K562 (cell line): ENCODE data around the gene ICA1L. TPM values are rescaled to one million over a fixed set of nuclear protein-coding genes. Genes with fewer than 3 reads are reported as not detected.

Experiments
- ATAC-seq: fragments of 200-7000 bp; cut with Tn5 transposase; 3 replicates; pipeline ENCODE4 v1.9.1; 2020; ENCODE audit warnings: moderate library complexity
- BruUV-seq: library from RNA; stranded (reverse); fragments of 400-500 nt; replicated peaks from 2 replicates; lab custom pipeline; 2021; lab: Mats Ljungman, UMichigan
- CTCF ChIA-PET: fragments of 300-600 bp; formaldehyde crosslinking; extraction: SDS; loops from one replicate; lab custom pipeline; 2021; ENCODE audit warnings: low intra/inter-chr PET ratio; lab: Yijun Ruan, JAX
- POLR2A ChIA-PET: fragments of 300-600, 350-650 bp; sonication (Branson Sonifier 250); formaldehyde crosslinking; extraction: SDS; loops from one replicate; lab custom pipeline; 2021; ENCODE audit warnings: antibody characterized with exemption, inconsistent platforms; lab: Yijun Ruan, JAX
- DNase-seq, 4 experiments: peaks; one replicate each; pipeline versions ENCODE4 v3.0.0 to v3.0.0-alpha.2; 2011 to 2018; ENCODE audit warnings: low spot score in 3 of 4, mixed read lengths in 3 of 4; ENCODE audit errors: extremely low read depth in 1 of 4
- FAIRE-seq: peaks from 2 replicates; lab custom pipeline; 2011; peaks lifted over from hg19 to GRCh38; lab: Jason Lieb, UNC
- H2AFZ ChIP-seq: 2 replicates; pipeline ENCODE4 v1.6.0; 2011; ENCODE audit warnings: low read depth, low read length, control low read depth, inconsistent platforms
- H3K27ac ChIP-seq: fragments of 200-600 bp; 3 replicates; pipeline ENCODE4 v1.8.0; 2011; ENCODE audit warnings: low read depth, mild to moderate bottlenecking, control low read depth, inconsistent platforms, low read length, moderate library complexity, mixed read lengths; ENCODE audit errors: extremely low read depth
- H3K27me3 ChIP-seq, 2 experiments: fragments of 300-600 bp in 1 of 2; 2 replicates in 1 of 2; 3 replicates in 1 of 2; pipeline versions ENCODE4 v1.6.0 to v1.8.0; 2011; ENCODE audit warnings: inconsistent platforms in 2 of 2, low read length in 2 of 2, mild to moderate bottlenecking in 1 of 2, mixed read lengths in 1 of 2, moderate library complexity in 1 of 2; ENCODE audit not compliant: control insufficient read depth in 2 of 2, insufficient read depth in 2 of 2
- H3K36me3 ChIP-seq: fragments of 300-600 bp; 3 replicates; pipeline ENCODE4 v1.8.0; 2011; ENCODE audit warnings: mild to moderate bottlenecking, low read length, inconsistent platforms; ENCODE audit not compliant: control insufficient read depth, insufficient read depth
- H3K4me1 ChIP-seq, 2 experiments: fragments of 200-600 bp in 1 of 2; replicated peaks in 1 of 2; 2 replicates in 1 of 2; 3 replicates in 1 of 2; pipeline versions ENCODE4 v1.5.1 to v1.8.0; 2011; ENCODE audit warnings: inconsistent platforms in 2 of 2, low read length in 2 of 2, mild to moderate bottlenecking in 1 of 2, mixed read lengths in 1 of 2, moderate library complexity in 1 of 2; ENCODE audit not compliant: control insufficient read depth in 2 of 2, insufficient read depth in 2 of 2
- H3K4me2 ChIP-seq: 2 replicates; pipeline ENCODE4 v1.6.1; 2011; ENCODE audit warnings: low read length, control low read depth, inconsistent platforms, mixed read lengths; ENCODE audit not compliant: insufficient read depth
- H3K4me3 ChIP-seq: fragments of 200-600 bp; sonication (generic), shearing (Covaris generic); 2 replicates; pipeline ENCODE4 v1.5.1; 2016; ENCODE audit warnings: control low read depth, inconsistent platforms
- H3K79me2 ChIP-seq: fragments of 200-600 bp; 3 replicates; pipeline ENCODE4 v1.8.0; 2011; ENCODE audit warnings: low read length, inconsistent platforms; ENCODE audit not compliant: control insufficient read depth, insufficient read depth
- H3K9ac ChIP-seq, 2 experiments: 2 replicates each; pipeline versions ENCODE4 v1.6.0 to v1.6.1; 2011; ENCODE audit warnings: low read depth in 2 of 2, low read length in 2 of 2, control low read depth in 1 of 2, inconsistent platforms in 1 of 2, mild to moderate bottlenecking in 1 of 2, mixed read lengths in 1 of 2; ENCODE audit not compliant: insufficient read depth in 1 of 2
- H3K9me1 ChIP-seq: one replicate; pipeline ENCODE4 v1.6.0; 2011; ENCODE audit warnings: inconsistent platforms, mild to moderate bottlenecking, low read length, moderate library complexity; ENCODE audit not compliant: control insufficient read depth, insufficient read depth
- H3K9me3 ChIP-seq: replicated peaks from 2 replicates; pipeline ENCODE4 v1.5.1; 2011; ENCODE audit warnings: low read depth, low read length, inconsistent platforms; ENCODE audit not compliant: control insufficient read depth, insufficient read depth
- H4K20me1 ChIP-seq: replicated peaks from 2 replicates; pipeline ENCODE4 v1.6.1; 2011; ENCODE audit warnings: low read length, inconsistent platforms, mixed read lengths; ENCODE audit not compliant: control insufficient read depth, insufficient read depth
- FIP1L1 ChIP-seq: fragments of 200-400 bp; formaldehyde crosslinking; IDR thresholded peaks from 2 replicates; pipeline ENCODE4 v1.6.1; 2018; ENCODE audit warnings: mild to moderate bottlenecking, low read depth, low read length; ENCODE audit not compliant: poor library complexity, severe bottlenecking
- MEIS2 ChIP-seq: fragments of 450-650 bp; IDR thresholded peaks from 2 replicates; pipeline ENCODE4 v1.6.1; 2014; ENCODE audit warnings: mild to moderate bottlenecking; ENCODE audit not compliant: partially characterized antibody
- SIN3A ChIP-seq, 2 experiments: fragments of 150-350 bp in 1 of 2; IDR thresholded peaks; 2 replicates each; pipeline ENCODE4 v1.6.1; 2011 to 2016; ENCODE audit warnings: borderline replicate concordance in 2 of 2, low read depth in 2 of 2, low read length in 2 of 2, mild to moderate bottlenecking in 2 of 2, moderate library complexity in 2 of 2; ENCODE audit not compliant: control insufficient read depth in 1 of 2
- WGBS: fragments of 100-300 bp; shearing (Covaris generic); methylation state at CpG from one replicate; pipeline ENCODE4 v1.1.6; 2016; ENCODE audit warnings: low coverage, mixed read lengths; ENCODE audit not compliant: insufficient coverage; ENCODE audit errors: missing lambda C conversion rate; 5-methylcytosine and 5-hydroxymethylcytosine counted together
- in situ Hi-C: fragments of 300-500 bp; cut with MboI; formaldehyde crosslinking; loops from 4 replicates; pipeline ENCODE4 v1.15.0; 2018; ENCODE audit warnings: inconsistent platforms, mixed read lengths
- intact Hi-C: fragments of 100-400 bp; cut with micrococcal nuclease; formaldehyde crosslinking; loops from 2 replicates; pipeline ENCODE4 v1.14.2; 2022
- polyA plus RNA-seq, 8 experiments: library from polyadenylated mRNA; depleted of rRNA in 4 of 8; stranded (reverse) in 5 of 8; unstranded in 3 of 8; fragments of >200 nt; fragmentation: Nextera tagmentation in 2 of 8; fragmentation: Illumina TruSeq in 1 of 8; extraction: Ambion mirVana in 2 of 8; extraction: Trizol in 1 of 8; gene quantifications; 2 replicates each; pipeline versions ENCODE4 v1.2.1 to v1.2.3, GENCODE V29; 2011 to 2014; ENCODE audit warnings: inconsistent platforms in 1 of 8, missing spikeins in 1 of 8
- total RNA-seq, 7 experiments: library from RNA; depleted of rRNA in 6 of 7; stranded (reverse); fragments of >200 nt in 6 of 7; fragmentation: Illumina TruSeq in 2 of 7; extraction: Trizol in 2 of 7; gene quantifications; 2 replicates each; pipeline versions ENCODE4 v1.2.1 to v1.2.3, GENCODE V29; 2011 to 2021; ENCODE audit warnings: low replicate concordance in 1 of 7

ICA1L gene
- total and polyA plus RNA-seq, 9 of the 15 experiments (the other 6 are each of a cell fraction or from before 2014, with no cell fraction given), result 0.57 to 1.7 (median 1.1) TPM

GRCh38 chr2:202773301-202773973 is 98.1 kb downstream of the ICA1L start:
- H3K27ac ChIP-seq, result no peak overlapping the region
- H4K20me1 ChIP-seq, result no peaks in the 10 kb centered on the region
- 48% methylated on average over 6 of the region's 6 CpGs for WGBS
- intact Hi-C loops, result no loop called here
- in situ Hi-C loops, result no loop called here
- H2AFZ ChIP-seq, result no peak overlapping the region
- no peaks in the 10 kb centered on the region for H3K4me1 ChIP-seq
- TF ChIP-seq SIN3A (IDR thresholded peaks at IDR 0.05; ENCODE audit: borderline replicate concordance in 2 of 2, control insufficient read depth in 1 of 2, low read depth in 2 of 2, low read length in 2 of 2) (no peak), MEIS2 (peak; percentile 14), FIP1L1 (no peak)
- TF ChIP-seq, all 486 proteins: peak for 1
- no TSS peak for BruUV-seq
- Histone ChIP-seq H3K9ac (no peak overlapping the region), H3K79me2 (no peaks in the 10 kb centered on the region), H3K4me2 (no peak overlapping the region), H3K36me3 (0 out of 3 replicates have a peak, but pooled peaks cover 2% of the 10 kb centered on the region), H3K9me1 (no peaks in the 10 kb centered on the region), H3K9me3 (no peaks in the 10 kb centered on the region), H3K27me3 (no peaks in the 10 kb centered on the region), H3K4me3 (no peak overlapping the region)
- FAIRE-seq (no peak), ATAC-seq (no peak), DNase-seq (no peak)
- CTCF ChIA-PET, result no interaction called here
- POLR2A ChIA-PET, result interaction anchor here (0.6 kb wide), 1 partner anchor 177 kb away, joined by 4 read pairs; no protein-coding TSS in a partner anchor
